MM.1S (cell line): ENCODE measurements around the gene LMOD1.

ENCODE experiments used
- EZH2 ChIP-seq: fragments of 300-600 bp; sonication (generic); optimal IDR thresholded peaks from 2 replicates; pipeline ENCODE3; 2017; ENCODE audit warnings: low read depth, mild to moderate bottlenecking, antibody characterized with exemption, low read length, mixed read lengths
- TF ChIP-seq, protein P1 (sequence below): fragments of 300-600 bp; sonication (generic); IDR thresholded peaks from 2 replicates; pipeline ENCODE4 v1.5.1; 2016; ENCODE audit warnings: antibody characterized with exemption, low read length, mixed read lengths

- TF ChIP-seq, protein P1, sequence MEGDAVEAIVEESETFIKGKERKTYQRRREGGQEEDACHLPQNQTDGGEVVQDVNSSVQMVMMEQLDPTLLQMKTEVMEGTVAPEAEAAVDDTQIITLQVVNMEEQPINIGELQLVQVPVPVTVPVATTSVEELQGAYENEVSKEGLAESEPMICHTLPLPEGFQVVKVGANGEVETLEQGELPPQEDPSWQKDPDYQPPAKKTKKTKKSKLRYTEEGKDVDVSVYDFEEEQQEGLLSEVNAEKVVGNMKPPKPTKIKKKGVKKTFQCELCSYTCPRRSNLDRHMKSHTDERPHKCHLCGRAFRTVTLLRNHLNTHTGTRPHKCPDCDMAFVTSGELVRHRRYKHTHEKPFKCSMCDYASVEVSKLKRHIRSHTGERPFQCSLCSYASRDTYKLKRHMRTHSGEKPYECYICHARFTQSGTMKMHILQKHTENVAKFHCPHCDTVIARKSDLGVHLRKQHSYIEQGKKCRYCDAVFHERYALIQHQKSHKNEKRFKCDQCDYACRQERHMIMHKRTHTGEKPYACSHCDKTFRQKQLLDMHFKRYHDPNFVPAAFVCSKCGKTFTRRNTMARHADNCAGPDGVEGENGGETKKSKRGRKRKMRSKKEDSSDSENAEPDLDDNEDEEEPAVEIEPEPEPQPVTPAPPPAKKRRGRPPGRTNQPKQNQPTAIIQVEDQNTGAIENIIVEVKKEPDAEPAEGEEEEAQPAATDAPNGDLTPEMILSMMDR = no peak
- no peak for TF ChIP-seq EZH2
Measured at GRCh38 chr1:201880928-201881571, 65.3 kb downstream of the LMOD1 start.
